GM23248 (cell line): ENCODE results near the gene DMGDH.

Experiments used
- EZH2 ChIP-seq: fragments of 200-600 bp; sonication (generic); IDR thresholded peaks from 2 replicates; pipeline ENCODE4 v1.6.1; 2018; ENCODE audit warnings: antibody characterized with exemption, mild to moderate bottlenecking; ENCODE audit not compliant: insufficient read depth, poor library complexity, severe bottlenecking
- EZH2phosphoT487 ChIP-seq: fragments of 200-600 bp; sonication (generic); IDR thresholded peaks from 2 replicates; pipeline ENCODE4 v1.6.1; 2018; ENCODE audit warnings: antibody characterized with exemption, moderate library complexity, mild to moderate bottlenecking, low read depth; ENCODE audit not compliant: insufficient read depth

GRCh38 chr5:78979117-78979742 lies 90.2 kb downstream of the DMGDH start:
- TF ChIP-seq EZH2phosphoT487, result no peak
- no peak for TF ChIP-seq EZH2
